WTC11 (cell line): Measurements from ENCODE around the gene HSP90AB1. TPM values are rescaled to one million over a fixed set of nuclear protein-coding genes. Genes with fewer than 3 reads are reported as not detected.

ENCODE experiments used
- ATAC-seq: fragments of 200-7000 bp; cut with Tn5 transposase; 2 replicates; pipeline ENCODE4 v1.10.0; 2021; ENCODE audit warnings: mild to moderate bottlenecking, moderate library complexity
- CTCF ChIA-PET: fragments of 300-600 bp; sonication (Branson Sonifier 250); formaldehyde crosslinking; loops from one replicate; lab custom pipeline; 2021; ENCODE audit warnings: antibody characterized with exemption; lab: Charles Lee
- POLR2A ChIA-PET: fragments of 350-600 bp; sonication (Branson Sonifier 250); formaldehyde crosslinking; loops from one replicate; lab custom pipeline; 2021; ENCODE audit warnings: antibody characterized with exemption; lab: Charles Lee
- DNase-seq: peaks from one replicate; pipeline ENCODE4 v3.0.0; 2021; ENCODE audit warnings: low spot score
- H3K27ac Mint-ChIP-seq: 2 replicates; pipeline ENCODE4 v1.8.0; 2021; ENCODE audit warnings: mixed read lengths
- H3K27me3 Mint-ChIP-seq: 2 replicates; pipeline ENCODE4 v1.8.0; 2021; ENCODE audit warnings: low read depth, mild to moderate bottlenecking, moderate library complexity, mixed read lengths
- H3K36me3 Mint-ChIP-seq: 2 replicates; pipeline ENCODE4 v1.8.0; 2021; ENCODE audit warnings: mixed read lengths
- H3K4me1 Mint-ChIP-seq: 2 replicates; pipeline ENCODE4 v1.8.0; 2022; ENCODE audit warnings: mixed read lengths
- H3K4me3 Mint-ChIP-seq: 2 replicates; pipeline ENCODE4 v1.8.0; 2021; ENCODE audit warnings: mild to moderate bottlenecking, moderate library complexity, mixed read lengths
- H3K9me3 Mint-ChIP-seq: 2 replicates; pipeline ENCODE4 v1.8.0; 2021; ENCODE audit warnings: mixed read lengths
- AR ChIP-seq: fragments of 250-450 bp; sonication (Bioruptor Pico); IDR thresholded peaks from 2 replicates; pipeline ENCODE4 v1.9.0; 2021; ENCODE audit warnings: mild to moderate bottlenecking
- ATF6 ChIP-seq: sonication (generic); formaldehyde crosslinking; IDR thresholded peaks from 2 replicates; pipeline ENCODE4 v1.8.1; 2023; ENCODE audit warnings: mild to moderate bottlenecking, missing genetic modification reagents
- E2F4 ChIP-seq: sonication (generic); formaldehyde crosslinking; IDR thresholded peaks from 2 replicates; pipeline ENCODE4 v1.8.1; 2022; ENCODE audit warnings: low read depth, mild to moderate bottlenecking, moderate library complexity, missing genetic modification reagents, borderline replicate concordance
- E2F5 ChIP-seq: sonication (generic); formaldehyde crosslinking; IDR thresholded peaks from 2 replicates; pipeline ENCODE4 v1.8.1; 2022; ENCODE audit warnings: mild to moderate bottlenecking, moderate library complexity, missing genetic modification reagents
- ERG ChIP-seq: fragments of 250-450 bp; sonication (Bioruptor Pico); IDR thresholded peaks from 2 replicates; pipeline ENCODE4 v1.8.0; 2021; ENCODE audit warnings: mild to moderate bottlenecking
- ETV6 ChIP-seq: sonication (generic); formaldehyde crosslinking; IDR thresholded peaks from 2 replicates; pipeline ENCODE4 v1.8.1; 2022; ENCODE audit warnings: mild to moderate bottlenecking, missing genetic modification reagents
- FOXJ3 ChIP-seq: sonication (generic); formaldehyde crosslinking; IDR thresholded peaks from 2 replicates; pipeline ENCODE4 v1.9.0; 2021; ENCODE audit warnings: missing genetic modification reagents, mild to moderate bottlenecking, borderline replicate concordance
- FOXK1 ChIP-seq: sonication (generic); formaldehyde crosslinking; IDR thresholded peaks from 2 replicates; pipeline ENCODE4 v1.8.0; 2022; ENCODE audit warnings: mild to moderate bottlenecking, moderate library complexity, missing genetic modification reagents
- NFE2L1 ChIP-seq: sonication (generic); formaldehyde crosslinking; IDR thresholded peaks from 2 replicates; pipeline ENCODE4 v1.8.1; 2023; ENCODE audit warnings: missing genetic modification reagents
- USF2 ChIP-seq: sonication (generic); formaldehyde crosslinking; IDR thresholded peaks from 2 replicates; pipeline ENCODE4 v1.8.1; 2023; ENCODE audit warnings: mild to moderate bottlenecking, missing genetic modification reagents, moderate library complexity
- ZNF232 ChIP-seq: sonication (generic); formaldehyde crosslinking; IDR thresholded peaks from 2 replicates; pipeline ENCODE4 v1.8.0; 2022; ENCODE audit warnings: mild to moderate bottlenecking, missing genetic modification reagents
- ZNF281 ChIP-seq: sonication (generic); formaldehyde crosslinking; IDR thresholded peaks from 2 replicates; pipeline ENCODE4 v1.8.0; 2023; ENCODE audit warnings: mild to moderate bottlenecking, missing genetic modification reagents
- ZNF317 ChIP-seq: sonication (generic); formaldehyde crosslinking; IDR thresholded peaks from 2 replicates; pipeline ENCODE4 v1.8.1; 2023; ENCODE audit warnings: low read depth, mild to moderate bottlenecking, moderate library complexity, missing genetic modification reagents, borderline replicate concordance
- ZNF423 ChIP-seq: fragments of 250-450 bp; sonication (Bioruptor Pico); IDR thresholded peaks from 2 replicates; pipeline ENCODE4 v2.1.2; 2022; ENCODE audit warnings: mild to moderate bottlenecking, moderate library complexity
- total RNA-seq: library from RNA; stranded (reverse); gene quantifications from 3 replicates; pipeline ENCODE4 v1.2.3, GENCODE V29; 2021

The HSP90AB1 gene
- total RNA-seq, 1 experiment from 2014 or later, result 2,171 TPM

GRCh38 chr6:44232676-44233566 is 14.0 kb upstream of the HSP90AB1 start:
- ChIA-PET CTCF (interaction anchor here (1.9 to 6.3 kb wide), 4 partner anchors 9 to 76 kb away, joined by 12 to 174 read pairs (median 32); partner anchors contain the start of genes SLC29A1 and SLC35B2), POLR2A (no interaction called here)
- peak overlapping the region; percentile 87 for H3K27ac Mint-ChIP-seq
- peaks cover 40% of the 10 kb centered on the region for H3K4me1 Mint-ChIP-seq
- ATAC-seq, result no peak
- H3K27me3 Mint-ChIP-seq, result no peaks in the 10 kb centered on the region
- TF ChIP-seq ERG (no peak), ZNF423 (CRISPR knock-in tag) (no peak), AR (CRISPR knock-in tag) (no peak), USF2 (CRISPR knock-in tag) (no peak), ATF6 (CRISPR knock-in tag) (no peak), FOXJ3 (no peak)
- TF ChIP-seq, all 79 proteins: peak for 0
- no peak for DNase-seq
- H3K36me3 Mint-ChIP-seq, result peaks cover 60% of the 10 kb centered on the region
- no peaks in the 10 kb centered on the region for H3K9me3 Mint-ChIP-seq
- no peak overlapping the region for H3K4me3 Mint-ChIP-seq

GRCh38 chr6:44233567-44234100 is 13.3 kb upstream of the HSP90AB1 start:
- DNase-seq, result no peak
- H3K9me3 Mint-ChIP-seq, result no peaks in the 10 kb centered on the region
- peak overlapping the region; percentile 87 for H3K27ac Mint-ChIP-seq
- peaks cover 3% of the 10 kb centered on the region for H3K27me3 Mint-ChIP-seq
- peaks cover 54% of the 10 kb centered on the region for H3K36me3 Mint-ChIP-seq
- ATAC-seq, result no peak
- H3K4me1 Mint-ChIP-seq, result peaks cover 45% of the 10 kb centered on the region
- POLR2A ChIA-PET, result interaction anchor here (1.4 to 2.7 kb wide), 4 partner anchors 9 to 23 kb away, joined by 5 to 14 read pairs (median 8); partner anchors contain the start of genes HSP90AB1, SLC29A1 and SLC35B2
- CTCF ChIA-PET, result interaction anchor here (1.2 to 6.3 kb wide), 18 partner anchors 10 to 148 kb away, joined by 3 to 174 read pairs (median 10); partner anchors contain the start of genes AARS2, HSP90AB1, SLC29A1 and SLC35B2
- no peak overlapping the region for H3K4me3 Mint-ChIP-seq
- TF ChIP-seq ZNF317 (CRISPR knock-in tag) (no peak), ZNF281 (CRISPR knock-in tag) (no peak), E2F4 (no peak), FOXK1 (CRISPR knock-in tag) (no peak), ZNF232 (no peak), ZNF423 (CRISPR knock-in tag) (no peak), ATF6 (CRISPR knock-in tag) (no peak), NFE2L1 (CRISPR knock-in tag) (no peak), ETV6 (CRISPR knock-in tag) (no peak), E2F5 (CRISPR knock-in tag) (no peak)
